Keratinocyte (primary cell): ENCODE data around the gene ATP1B2. TPM values are rescaled to one million over a fixed set of nuclear protein-coding genes. Genes with fewer than 3 reads are reported as not detected.
"Not testable (repeated sequence)": the region's sequence is repeated elsewhere in the genome, so short reads cannot be mapped to it uniquely, and the experiment has no call there.

Experiments used
- DNase-seq: peaks from one replicate; pipeline ENCODE4 v3.0.0-alpha.2; 2011; ENCODE audit warnings: low read depth, missing footprints, low spot score
- FAIRE-seq: peaks from 2 replicates; lab custom pipeline; 2011; peaks lifted over from hg19 to GRCh38; lab: Jason Lieb, UNC
- H2AFZ ChIP-seq: 2 replicates; pipeline ENCODE4 v1.6.0; 2012; ENCODE audit warnings: low read length, control low read depth, inconsistent platforms; ENCODE audit not compliant: control insufficient read depth
- H3K27ac ChIP-seq: 2 replicates; pipeline ENCODE4 v1.5.1; 2011; ENCODE audit warnings: low read length; ENCODE audit not compliant: control insufficient read depth, insufficient read depth
- H3K27me3 ChIP-seq: 3 replicates; pipeline ENCODE4 v1.6.0; 2011; ENCODE audit warnings: low read length; ENCODE audit not compliant: control insufficient read depth, insufficient read depth; ENCODE audit errors: extremely low read depth
- H3K36me3 ChIP-seq, 2 experiments: 2 replicates in 1 of 2; 3 replicates in 1 of 2; pipeline ENCODE4 v1.5.1; 2011; ENCODE audit warnings: low read length in 2 of 2, mild to moderate bottlenecking in 1 of 2; ENCODE audit not compliant: control insufficient read depth in 2 of 2, insufficient read depth in 2 of 2; ENCODE audit errors: extremely low read depth in 1 of 2
- H3K4me1 ChIP-seq: 3 replicates; pipeline ENCODE4 v1.5.1; 2011; ENCODE audit warnings: low read length; ENCODE audit not compliant: control insufficient read depth, insufficient read depth; ENCODE audit errors: extremely low read depth
- H3K4me2 ChIP-seq: 3 replicates; pipeline ENCODE4 v1.6.0; 2011; ENCODE audit warnings: low read depth, low read length; ENCODE audit not compliant: control insufficient read depth, insufficient read depth; ENCODE audit errors: extremely low read depth
- H3K4me3 ChIP-seq, 3 experiments: fragments of 200-600 bp in 1 of 3; sonication (generic) in 1 of 3; 2 replicates in 2 of 3; 3 replicates in 1 of 3; pipeline ENCODE4 v1.5.1; 2011 to 2016; ENCODE audit warnings: low read length in 3 of 3, mild to moderate bottlenecking in 3 of 3, control low read depth in 2 of 3, inconsistent platforms in 1 of 3, low read depth in 1 of 3, mixed read lengths in 1 of 3, mixed run types in 1 of 3, moderate library complexity in 1 of 3; ENCODE audit not compliant: control insufficient read depth in 2 of 3, insufficient read depth in 2 of 3; ENCODE audit errors: extremely low read depth in 1 of 3
- H3K79me2 ChIP-seq: 2 replicates; pipeline ENCODE4 v1.6.0; 2012; ENCODE audit warnings: low read length; ENCODE audit not compliant: control insufficient read depth, insufficient read depth
- H3K9ac ChIP-seq: 3 replicates; pipeline ENCODE4 v1.6.0; 2011; ENCODE audit warnings: low read length; ENCODE audit not compliant: control insufficient read depth, insufficient read depth; ENCODE audit errors: extremely low read depth
- H3K9me1 ChIP-seq: 3 replicates; pipeline ENCODE4 v1.6.0; 2011; ENCODE audit warnings: low read length; ENCODE audit not compliant: control insufficient read depth, insufficient read depth; ENCODE audit errors: extremely low read depth
- H3K9me3 ChIP-seq: 2 replicates; pipeline ENCODE4 v1.5.1; 2012; ENCODE audit warnings: low read depth, low read length; ENCODE audit not compliant: control insufficient read depth
- H4K20me1 ChIP-seq: 3 replicates; pipeline ENCODE4 v1.6.0; 2011; ENCODE audit warnings: low read length; ENCODE audit not compliant: control insufficient read depth, insufficient read depth; ENCODE audit errors: extremely low read depth
- EZH2 ChIP-seq: IDR thresholded peaks from one replicate; pipeline ENCODE4 v1.6.1; 2012; ENCODE audit warnings: inconsistent platforms, mild to moderate bottlenecking, low read length, moderate library complexity
- dilution Hi-C: fragments of 300-500 bp; cut with MboI; formaldehyde crosslinking; loops from one replicate; pipeline ENCODE4 v1.7.0; 2020; ENCODE audit warnings: low sequenced_read_pairs; ENCODE audit not compliant: extremely low pct_ligation_motif_present
- polyA plus RNA-seq, 5 experiments: library from polyadenylated mRNA; depleted of rRNA in 3 of 5; stranded (reverse) in 3 of 5; stranded (forward) in 1 of 5; unstranded in 1 of 5; fragments of >200 nt; gene quantifications; 1 replicate in 1 of 5; 2 replicates in 3 of 5; 3 replicates in 1 of 5; pipeline versions ENCODE4 v1.2.1 to v1.2.3, GENCODE V29; 2011 to 2012; ENCODE audit warnings: missing spikeins in 2 of 5, low read depth in 1 of 5, low replicate concordance in 1 of 5
- TF ChIP-seq, protein P1 (sequence below), 3 experiments: IDR thresholded peaks in 1 of 3; conservative IDR thresholded peaks in 1 of 3; optimal IDR thresholded peaks in 1 of 3; 2 replicates in 2 of 3; 3 replicates in 1 of 3; pipeline versions ENCODE3 to v1.5.1; 2011; ENCODE audit warnings: low read length in 3 of 3, mild to moderate bottlenecking in 3 of 3, moderate library complexity in 2 of 3, control low read depth in 1 of 3, inconsistent platforms in 1 of 3; ENCODE audit not compliant: insufficient read depth in 2 of 3; ENCODE audit errors: extremely low read depth in 1 of 3

ATP1B2 gene
- polyA plus RNA-seq, 1 donor (not counting 4 experiments of a cell fraction or from before 2014, with no cell fraction given), result not detected

DNA sequence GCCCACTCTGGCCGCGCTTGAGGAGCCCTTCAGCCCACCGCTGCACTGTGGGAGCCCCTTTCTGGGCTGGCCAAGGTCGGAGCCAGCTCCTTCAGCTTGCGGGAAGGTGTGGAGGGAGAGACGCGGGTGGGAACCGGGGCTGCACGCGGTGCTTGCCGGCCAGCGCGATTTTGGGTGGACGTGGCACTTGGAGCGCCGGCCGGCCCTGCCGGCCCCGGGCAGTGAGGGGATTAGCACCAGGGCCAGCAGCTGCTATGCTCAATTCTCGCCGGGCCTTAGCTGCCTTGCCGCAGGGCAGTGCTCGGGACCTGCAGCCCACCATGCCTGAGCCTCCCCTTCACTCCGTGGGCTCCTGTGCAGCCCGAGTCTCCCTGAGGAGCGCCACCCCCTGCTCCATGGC, 9.9 kb upstream of the ATP1B2 start:
- no peaks in the 10 kb centered on the region for H3K79me2 ChIP-seq
- TF ChIP-seq, protein P1, sequence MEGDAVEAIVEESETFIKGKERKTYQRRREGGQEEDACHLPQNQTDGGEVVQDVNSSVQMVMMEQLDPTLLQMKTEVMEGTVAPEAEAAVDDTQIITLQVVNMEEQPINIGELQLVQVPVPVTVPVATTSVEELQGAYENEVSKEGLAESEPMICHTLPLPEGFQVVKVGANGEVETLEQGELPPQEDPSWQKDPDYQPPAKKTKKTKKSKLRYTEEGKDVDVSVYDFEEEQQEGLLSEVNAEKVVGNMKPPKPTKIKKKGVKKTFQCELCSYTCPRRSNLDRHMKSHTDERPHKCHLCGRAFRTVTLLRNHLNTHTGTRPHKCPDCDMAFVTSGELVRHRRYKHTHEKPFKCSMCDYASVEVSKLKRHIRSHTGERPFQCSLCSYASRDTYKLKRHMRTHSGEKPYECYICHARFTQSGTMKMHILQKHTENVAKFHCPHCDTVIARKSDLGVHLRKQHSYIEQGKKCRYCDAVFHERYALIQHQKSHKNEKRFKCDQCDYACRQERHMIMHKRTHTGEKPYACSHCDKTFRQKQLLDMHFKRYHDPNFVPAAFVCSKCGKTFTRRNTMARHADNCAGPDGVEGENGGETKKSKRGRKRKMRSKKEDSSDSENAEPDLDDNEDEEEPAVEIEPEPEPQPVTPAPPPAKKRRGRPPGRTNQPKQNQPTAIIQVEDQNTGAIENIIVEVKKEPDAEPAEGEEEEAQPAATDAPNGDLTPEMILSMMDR (optimal IDR thresholded peaks at IDR 0.05 in 1 of 3, IDR thresholded peaks at IDR 0.05 in 1 of 3, conservative IDR thresholded peaks at IDR 0.05 in 1 of 3; ENCODE audit: extremely low read depth in 1 of 3, insufficient read depth in 2 of 3, low read length in 3 of 3), result no peak
- no peak for TF ChIP-seq EZH2
- no peak overlapping the region for H3K4me3 ChIP-seq
- dilution Hi-C loops, result no loop called here
- no peak overlapping the region for H2AFZ ChIP-seq
- no peaks in the 10 kb centered on the region for H3K9me1 ChIP-seq
- no peaks in the 10 kb centered on the region for H3K36me3 ChIP-seq
- H3K27ac ChIP-seq, result no peak overlapping the region
- no peaks in the 10 kb centered on the region for H3K9me3 ChIP-seq
- no peak overlapping the region for H3K9ac ChIP-seq
- FAIRE-seq (no peak), DNase-seq (no peak)
- H4K20me1 ChIP-seq, result no peaks in the 10 kb centered on the region
- H3K4me1 ChIP-seq, result no peaks in the 10 kb centered on the region
- no peak overlapping the region for H3K4me2 ChIP-seq
- no peaks in the 10 kb centered on the region for H3K27me3 ChIP-seq

DNA sequence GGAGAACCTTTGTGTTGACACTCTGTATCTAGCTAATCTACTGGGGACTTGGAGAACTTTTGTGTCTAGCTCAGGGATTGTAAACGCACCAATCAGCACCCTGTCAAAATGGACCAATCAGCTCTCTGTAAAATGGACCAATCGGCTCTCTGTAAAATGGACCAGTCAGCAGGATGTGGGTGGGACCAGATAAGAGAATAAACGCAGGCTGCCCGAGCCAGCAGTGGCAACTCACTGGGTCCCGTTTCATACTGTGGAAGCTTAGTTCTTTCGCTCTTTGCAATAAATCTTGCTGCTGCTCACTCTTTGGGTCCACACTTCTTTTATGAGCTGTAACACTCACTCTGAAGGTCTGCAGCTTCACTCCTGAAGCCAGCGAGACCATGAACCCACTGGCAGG, 9.1 kb upstream of the ATP1B2 start:
- H3K9ac ChIP-seq, H2AFZ ChIP-seq, dilution Hi-C loops, H3K4me3 ChIP-seq, H3K27ac ChIP-seq, H3K9me3 ChIP-seq, H3K36me3 ChIP-seq, H3K9me1 ChIP-seq, H3K4me2 ChIP-seq, H3K79me2 ChIP-seq, H4K20me1 ChIP-seq, H3K27me3 ChIP-seq, FAIRE-seq, DNase-seq, H3K4me1 ChIP-seq: not testable (repeated sequence)

DNA sequence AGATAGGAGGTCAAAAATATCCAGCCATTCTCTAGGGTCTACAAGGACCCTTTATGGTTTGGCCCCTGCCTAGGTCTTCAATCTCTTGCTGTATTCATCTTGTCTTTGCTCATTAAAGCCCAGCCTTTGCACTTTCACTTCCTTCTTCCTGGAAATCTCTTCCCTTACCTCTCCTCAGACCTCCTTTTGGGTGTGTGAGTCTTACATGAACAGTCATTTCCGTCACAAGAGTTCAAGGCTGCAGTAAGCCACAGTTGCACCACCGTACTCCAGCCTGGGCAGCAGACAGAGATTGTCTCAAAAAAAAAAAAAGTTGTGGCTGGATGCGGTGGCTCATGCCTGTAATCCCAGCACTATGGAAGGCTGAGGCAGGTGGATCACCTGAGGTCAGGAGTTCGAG, 6.0 kb upstream of the ATP1B2 start:
- TF ChIP-seq, protein P1 (optimal IDR thresholded peaks at IDR 0.05 in 1 of 3, IDR thresholded peaks at IDR 0.05 in 1 of 3, conservative IDR thresholded peaks at IDR 0.05 in 1 of 3; ENCODE audit: extremely low read depth in 1 of 3, insufficient read depth in 2 of 3, low read length in 3 of 3), result no peak
- no peak for TF ChIP-seq EZH2
- DNase-seq, result no peak

More for the DNA sequence above, 6.0 kb upstream of the ATP1B2 start:
- no peak overlapping the region for H3K27ac ChIP-seq
- no peak overlapping the region for H3K4me2 ChIP-seq
- no peaks in the 10 kb centered on the region for H3K9me1 ChIP-seq
- no peak for FAIRE-seq
- no peaks in the 10 kb centered on the region for H4K20me1 ChIP-seq
- H2AFZ ChIP-seq, result no peak overlapping the region
- H3K9ac ChIP-seq, result no peak overlapping the region
- no peak overlapping the region for H3K4me3 ChIP-seq
- dilution Hi-C loops, result no loop called here
- H3K27me3 ChIP-seq, result peaks cover under 1% of the 10 kb centered on the region
- H3K36me3 ChIP-seq, result no peaks in the 10 kb centered on the region
- H3K9me3 ChIP-seq, result no peaks in the 10 kb centered on the region
- no peaks in the 10 kb centered on the region for H3K79me2 ChIP-seq
- no peaks in the 10 kb centered on the region for H3K4me1 ChIP-seq
